ENCODE results near the gene SULT1A2.
"Not testable (repeated sequence)": the region's sequence is repeated elsewhere in the genome, so short reads cannot be mapped to it uniquely, and the experiment has no call there.

The SULT1A2 gene

DNA sequence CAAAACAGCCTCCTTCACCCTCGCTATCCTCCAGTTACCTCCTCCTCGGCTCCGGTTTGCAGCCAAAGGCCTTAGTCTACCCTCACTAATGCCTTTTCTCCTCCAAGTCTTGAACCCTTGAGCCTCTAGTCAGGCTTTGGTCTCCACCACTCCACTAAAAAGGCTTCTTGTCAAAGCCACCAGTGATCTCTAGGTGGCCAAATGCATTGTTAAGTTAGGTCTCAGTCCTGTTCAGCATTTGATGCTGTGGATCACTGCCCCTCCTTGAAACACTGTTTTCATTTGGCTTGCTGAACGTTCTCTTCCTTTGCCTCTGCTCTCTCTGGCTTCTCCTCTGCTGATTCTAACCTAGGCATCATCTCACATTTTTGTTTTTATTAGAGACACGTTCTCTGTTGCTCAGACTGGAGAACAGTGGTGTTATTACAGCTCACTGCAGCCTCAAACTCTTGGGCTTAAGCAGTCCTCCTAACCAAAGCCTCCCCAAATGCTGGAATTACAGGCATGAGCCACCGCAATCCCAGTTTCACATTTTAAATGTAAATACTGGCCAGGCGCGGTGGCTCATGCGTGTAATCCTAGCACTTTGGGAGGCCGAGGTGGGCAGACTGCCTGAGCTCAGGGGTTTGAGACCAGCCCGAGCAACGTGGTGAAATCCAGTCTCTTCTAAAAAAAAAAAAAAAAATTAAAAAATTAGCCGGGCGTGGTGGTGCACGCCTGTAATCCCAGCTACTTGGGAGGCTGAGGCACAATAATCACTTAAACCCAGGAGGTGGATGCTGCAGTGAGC is 42.0 kb downstream of the SULT1A2 start:
- DNase-seq: no peak

DNA sequence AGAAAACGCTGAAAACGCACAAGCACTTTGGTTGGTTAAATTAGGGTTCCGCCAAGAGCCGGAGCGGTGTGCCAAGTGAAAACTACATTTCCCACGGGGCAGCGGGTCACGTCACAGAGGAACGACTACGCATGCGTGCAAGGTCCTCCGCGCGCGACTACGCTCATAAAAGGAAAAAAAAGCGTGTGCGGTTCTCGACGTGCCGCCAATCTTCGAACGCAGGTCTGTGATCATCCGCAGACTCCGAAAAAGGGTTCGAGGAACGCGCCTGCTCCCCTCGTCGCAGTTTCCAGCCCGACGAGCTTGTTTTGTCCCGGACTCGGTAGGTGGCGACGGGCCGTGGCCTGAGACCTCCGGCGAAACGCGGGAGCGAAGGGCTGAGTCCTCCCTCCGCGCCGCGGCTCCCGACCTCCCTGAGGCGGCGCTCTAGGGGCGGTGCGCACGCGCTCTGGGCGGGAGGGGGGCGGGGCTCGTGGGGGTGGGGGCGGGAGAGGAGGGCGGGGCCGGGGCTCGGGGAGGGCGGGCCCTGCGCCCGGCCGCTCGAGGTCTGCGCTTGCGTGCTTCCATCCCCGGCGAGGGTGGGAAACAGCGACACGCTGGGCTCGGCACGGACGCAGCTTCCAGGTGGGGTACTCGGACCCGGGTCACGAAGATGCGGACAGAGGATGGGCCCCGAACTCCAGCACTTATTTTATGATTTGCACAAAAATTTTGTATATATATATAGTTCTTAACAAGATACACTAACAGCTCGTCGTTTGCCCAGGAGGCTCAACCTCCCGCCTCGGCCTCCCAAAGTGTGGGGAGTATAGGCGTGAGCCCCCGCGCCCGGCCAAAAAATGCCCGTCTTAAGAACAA is 42.8 kb downstream of the SULT1A2 start, which contains the start of gene SGF29:
Gene SGF29, plus strand, starts transcription at position 145 of the 858 bp plus-strand sequence. CDS start 27,150 bp downstream, outside the sequence.
- peak; percentile 79 for DNase-seq

DNA sequence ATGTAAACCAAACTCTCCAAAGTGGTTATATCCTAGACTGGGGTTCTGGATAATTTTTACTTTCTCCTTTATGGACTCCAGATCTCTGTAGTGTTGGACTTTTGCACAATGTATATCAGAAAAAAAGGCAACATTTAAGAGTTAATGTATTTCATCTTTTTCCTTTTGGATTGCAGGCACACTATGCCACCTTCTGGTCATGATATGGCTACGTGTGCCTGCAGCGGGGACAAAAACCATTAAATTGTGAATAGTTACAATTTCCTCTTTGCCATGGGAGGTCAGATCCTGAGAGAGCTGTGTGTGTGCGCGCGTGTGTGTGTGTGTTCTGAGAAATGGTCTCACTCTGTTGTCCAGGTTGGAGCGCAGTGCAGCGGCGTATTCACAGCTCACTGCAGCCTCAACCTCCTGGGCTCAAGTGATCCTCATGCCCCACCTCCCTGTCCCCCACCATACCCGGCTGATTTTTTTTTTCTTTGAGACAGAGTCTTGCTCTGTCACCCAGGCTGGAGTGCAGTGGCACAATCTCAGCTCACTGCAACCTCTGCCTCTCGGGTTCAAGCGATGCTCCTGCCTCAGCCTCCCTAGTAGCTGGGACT is 47.5 kb downstream of the SULT1A2 start:
- DNase-seq: peak; percentile 14

DNA sequence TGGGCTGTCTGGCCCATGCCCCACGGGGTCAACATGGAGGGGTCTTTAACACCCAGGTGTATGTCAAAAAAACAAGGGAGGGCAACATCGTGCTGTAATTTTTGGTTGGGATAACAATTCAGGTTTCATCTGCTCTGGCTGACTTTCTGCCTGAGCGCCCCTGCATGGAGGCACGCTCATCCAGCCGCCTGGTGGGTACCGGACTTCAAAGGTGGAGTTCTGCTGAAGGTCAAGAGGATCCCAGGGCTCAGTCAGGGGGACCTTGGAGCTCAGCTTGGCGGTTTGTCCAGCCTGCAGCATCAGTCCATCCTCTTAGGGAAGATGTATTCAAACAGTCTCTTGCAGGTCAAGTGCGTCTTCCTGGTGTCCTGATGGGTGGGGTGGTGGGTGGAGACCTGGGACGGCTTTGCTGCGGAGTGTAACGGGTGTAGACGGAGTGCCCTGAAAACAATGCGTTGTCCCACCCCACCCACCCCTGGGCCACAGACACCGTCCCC is 48.5 kb downstream of the SULT1A2 start:
- DNase-seq: no peak

DNA sequence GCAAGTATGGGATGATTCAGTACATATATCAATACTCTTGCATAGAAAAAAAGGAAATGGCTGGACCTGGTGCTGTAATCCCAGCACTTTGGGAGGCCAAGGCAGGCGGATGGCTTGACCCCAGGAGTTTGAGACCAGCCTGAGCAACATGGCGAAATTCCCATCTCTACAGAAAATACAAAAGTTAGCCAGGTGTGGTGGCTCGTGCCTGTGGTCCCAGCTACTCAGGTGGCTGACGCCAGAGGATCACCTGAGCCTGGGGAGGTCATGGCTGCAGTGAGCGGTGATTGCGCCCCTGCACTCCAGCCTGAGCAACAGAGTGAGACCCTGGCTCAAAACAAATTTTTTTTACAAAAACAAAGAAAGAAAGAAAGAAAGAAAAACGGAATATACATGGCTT is 50.2 kb downstream of the SULT1A2 start:
- DNase-seq: no peak

DNA sequence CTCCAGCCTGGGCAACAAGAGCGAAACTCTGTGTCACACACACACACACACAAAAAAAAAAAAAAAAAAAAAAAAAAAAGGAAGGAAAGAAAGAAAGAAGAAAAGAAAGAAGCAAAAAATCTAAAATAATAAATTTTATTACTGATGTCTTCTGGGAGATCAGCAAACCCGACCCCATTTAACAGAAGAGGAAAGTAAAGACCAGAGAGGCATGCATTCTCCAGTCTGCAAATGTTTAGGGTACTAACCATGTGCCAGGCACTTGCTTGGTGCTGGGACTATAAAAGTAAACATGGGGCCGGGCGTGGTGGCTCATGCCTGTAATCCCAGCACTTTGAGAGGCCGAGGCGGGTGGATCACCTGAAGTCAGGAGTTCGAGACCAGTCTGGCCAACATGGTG is 50.9 kb downstream of the SULT1A2 start:
- not testable (repeated sequence) for DNase-seq

DNA sequence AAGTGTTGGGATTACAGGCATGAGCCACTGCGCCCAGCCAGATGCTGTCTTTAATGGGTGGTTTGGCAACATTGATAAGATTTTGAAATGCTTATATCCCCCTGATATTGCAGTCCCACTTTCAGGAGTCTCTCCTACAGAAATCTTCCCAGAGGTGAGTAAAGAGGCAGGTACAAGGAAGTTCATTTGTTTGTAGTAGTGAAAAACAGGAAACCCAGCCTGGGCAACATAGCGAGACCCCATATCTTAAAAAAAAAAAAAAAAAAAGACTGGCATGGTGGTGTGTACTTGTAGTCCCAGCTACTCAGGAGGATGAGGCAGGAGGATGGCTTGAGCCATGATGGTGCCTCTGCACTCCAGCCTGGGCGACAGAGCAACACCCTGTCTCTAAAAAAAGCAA is 51.9 kb downstream of the SULT1A2 start:
- DNase-seq: no peak

DNA sequence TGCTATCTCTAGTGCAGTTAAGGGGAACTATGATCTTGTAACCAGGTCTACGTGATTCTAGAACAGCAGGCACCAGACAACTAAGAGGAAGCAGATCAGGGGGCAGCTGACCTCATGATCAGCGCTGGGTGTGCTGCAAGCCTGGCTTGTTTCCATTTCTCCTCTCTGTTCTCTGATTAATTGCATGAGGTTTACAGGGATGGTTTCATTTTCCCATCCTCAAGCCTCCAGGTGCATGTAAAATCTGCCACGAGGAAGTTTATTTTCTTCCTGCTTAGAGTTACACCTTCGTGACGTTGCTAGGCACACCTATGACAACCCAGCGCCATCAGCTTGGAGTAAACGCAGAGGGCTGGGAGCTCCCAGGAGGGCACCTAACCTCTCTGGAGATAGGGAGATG is 53.8 kb downstream of the SULT1A2 start:
- DNase-seq: no peak

DNA sequence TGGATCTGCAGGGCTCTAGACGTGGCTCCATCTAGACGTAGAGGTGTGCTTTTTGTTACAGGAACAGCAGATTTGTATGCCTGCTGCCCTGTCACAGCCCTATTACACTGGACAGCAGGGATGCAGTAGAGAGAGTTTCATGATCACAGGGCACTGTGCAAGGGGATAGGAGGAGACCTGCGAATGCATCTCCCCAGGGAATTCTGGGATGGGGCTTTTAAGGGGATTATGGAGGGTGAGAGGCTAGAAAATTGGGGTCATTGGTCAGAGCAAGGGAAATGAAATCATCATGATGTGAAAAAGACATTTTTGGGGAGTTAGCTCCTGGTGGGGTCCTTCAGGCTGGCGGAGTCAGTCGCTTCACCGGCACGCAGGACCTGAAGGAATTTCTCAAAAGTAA is 54.2 kb downstream of the SULT1A2 start:
- DNase-seq: no peak

Measured in NCI-H1694 (cell line).